ENCODE results near the gene C2CD2. TPM values are rescaled to one million over a fixed set of nuclear protein-coding genes. Genes with fewer than 3 reads are reported as not detected.

Gene C2CD2
- total and polyA plus RNA-seq, 2 donors (not counting 3 experiments of a cell fraction or from before 2014, with no cell fraction given) = 32.6 to 41.2 TPM

DNA sequence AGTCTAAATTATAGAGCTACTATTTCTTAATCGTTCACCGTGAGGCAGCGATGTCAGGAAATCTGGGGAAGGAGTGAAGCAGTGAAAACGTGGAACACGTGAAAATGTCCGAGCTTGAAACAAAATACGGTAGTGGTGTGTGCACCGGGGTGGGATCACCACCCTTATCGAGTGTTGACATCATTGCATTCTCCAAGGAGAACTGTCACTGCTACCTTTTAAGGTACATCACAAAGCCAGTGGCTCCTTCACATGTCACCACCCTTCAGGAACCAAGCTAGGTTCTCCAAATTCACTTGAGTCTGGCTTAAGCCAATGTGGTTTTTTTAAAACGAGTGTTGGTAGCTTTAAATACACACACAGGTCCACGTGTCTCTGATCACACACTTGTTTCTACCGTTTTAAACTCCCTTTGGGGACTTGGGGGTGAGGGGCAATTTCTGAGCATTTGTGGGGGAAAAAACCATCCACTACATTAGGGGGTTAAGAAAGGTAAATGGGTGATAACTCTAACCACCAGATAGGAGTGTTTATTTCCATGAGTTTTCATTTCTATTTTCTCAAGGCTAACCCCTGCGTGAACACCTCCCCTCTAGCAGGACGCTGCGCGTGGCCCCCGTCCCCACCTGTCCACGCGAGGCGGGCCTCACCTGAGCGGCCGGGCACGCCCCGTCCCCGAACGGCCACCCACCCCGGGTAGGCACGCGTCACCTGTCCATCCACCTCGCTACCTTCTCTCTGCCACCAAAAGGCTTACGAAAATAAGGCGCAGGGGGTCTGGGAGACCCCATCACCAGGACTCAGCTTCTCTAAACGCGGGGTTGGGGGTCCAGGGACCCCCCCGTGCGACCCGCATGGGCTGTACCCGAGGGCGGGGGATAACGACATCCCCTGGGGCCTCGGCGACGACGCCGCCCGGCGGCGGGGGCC lies 75.7 kb downstream of the C2CD2 start:
- peaks cover 12% of the 10 kb centered on the region for H3K4me1 ChIP-seq (ENCODE audit: control insufficient read depth, extremely low read depth, insufficient read depth, low read length)
- CTCF ChIA-PET = interaction anchor here (0.8 to 2.3 kb wide), 13 partner anchors 11 to 595 kb away, joined by 3 to 12 read pairs (median 4); no protein-coding TSS in a partner anchor
- peak; percentile 55 for DNase-seq (ENCODE audit: low read depth, low spot score)
- dilution Hi-C loops (cut with MboI; ENCODE audit: extremely low pct_ligation_motif_present, low sequenced_read_pairs) (no loop called here), intact Hi-C loops (cut with micrococcal nuclease) (loop anchor here (2.0 to 5.0 kb wide), 3 partner anchors 54 to 239 kb away; no protein-coding TSS in a partner anchor)
- POLR2A ChIA-PET = no interaction called here
- TF ChIP-seq MYC (IDR thresholded peaks at IDR 0.05; ENCODE audit: low read depth, low read length) (no peak), POLR2A (IDR thresholded peaks at IDR 0.05; ENCODE audit: low read depth, low read length) (no peak), GATA2 (IDR thresholded peaks at IDR 0.05; ENCODE audit: insufficient read depth, insufficient read length, low read depth, low read length) (no peak), CTCF (IDR thresholded peaks at IDR 0.05; ENCODE audit: extremely low read depth in 1 of 2, insufficient read depth in 1 of 2, low read depth in 1 of 2, low read length in 2 of 2) (no peak), JUN (IDR thresholded peaks at IDR 0.05; ENCODE audit: borderline replicate concordance, insufficient read depth, insufficient read length, low read depth) (no peak), EZH2 (IDR thresholded peaks at IDR 0.05; ENCODE audit: borderline replicate concordance, low read depth, low read length, severe bottlenecking) (no peak), POLR2AphosphoS5 (IDR thresholded peaks at IDR 0.05; ENCODE audit: insufficient read depth, low read depth, low read length) (no peak), FOS (IDR thresholded peaks at IDR 0.05; ENCODE audit: borderline replicate concordance, insufficient read depth, low read length) (no peak), MAX (IDR thresholded peaks at IDR 0.05; ENCODE audit: insufficient read depth, insufficient read length) (no peak)
- FAIRE-seq = peak; percentile 83
- no peaks in the 10 kb centered on the region for H3K9me1 ChIP-seq (replicated peaks; ENCODE audit: control insufficient read depth, extremely low read depth, insufficient read depth, low read length)
- H3K9ac ChIP-seq (replicated peaks; ENCODE audit: extremely low read depth, insufficient read depth, low read length) = peak overlapping the region; percentile 86
- TSS peak; percentile 57 for BruUV-seq (replicated peaks)
- no peaks in the 10 kb centered on the region for H4K20me1 ChIP-seq (replicated peaks; ENCODE audit: control insufficient read depth, extremely low read depth, insufficient read depth, low read length)
- H3K36me3 ChIP-seq (ENCODE audit: control insufficient read depth in 2 of 2, extremely low read depth in 1 of 2, insufficient read depth in 2 of 2, low read length in 2 of 2) = no peaks in the 10 kb centered on the region
- H2AFZ ChIP-seq (ENCODE audit: low read depth, low read length) = peak overlapping the region; percentile 84
- peak overlapping the region; percentile 62 for H3K27ac ChIP-seq (ENCODE audit: insufficient read depth, low read depth, low read length)
- peaks cover 27% of the 10 kb centered on the region for H3K79me2 ChIP-seq (ENCODE audit: control insufficient read depth, insufficient read depth, low read length)
- H3K4me3 ChIP-seq (replicated peaks in 1 of 3; ENCODE audit: insufficient read depth in 1 of 3, low read depth in 1 of 3, low read length in 3 of 3) = peak overlapping the region; percentile 57 to 94 (median 88)
- H3K4me2 ChIP-seq (ENCODE audit: insufficient read depth, low read length) = peak overlapping the region; percentile 54
- H3K27me3 ChIP-seq (ENCODE audit: control insufficient read depth in 2 of 2, insufficient read depth in 2 of 2, low read length in 2 of 2) = no peaks in the 10 kb centered on the region
- no peaks in the 10 kb centered on the region for H3K9me3 ChIP-seq (replicated peaks; ENCODE audit: control insufficient read depth, insufficient read depth, low read length)

All from endothelial cell of umbilical vein (primary cell).